Measurements from ENCODE around the gene IGFBPL1.
"Not testable (repeated sequence)": the region's sequence is repeated elsewhere in the genome, so short reads cannot be mapped to it uniquely, and the experiment has no call there.

IGFBPL1 gene

DNA sequence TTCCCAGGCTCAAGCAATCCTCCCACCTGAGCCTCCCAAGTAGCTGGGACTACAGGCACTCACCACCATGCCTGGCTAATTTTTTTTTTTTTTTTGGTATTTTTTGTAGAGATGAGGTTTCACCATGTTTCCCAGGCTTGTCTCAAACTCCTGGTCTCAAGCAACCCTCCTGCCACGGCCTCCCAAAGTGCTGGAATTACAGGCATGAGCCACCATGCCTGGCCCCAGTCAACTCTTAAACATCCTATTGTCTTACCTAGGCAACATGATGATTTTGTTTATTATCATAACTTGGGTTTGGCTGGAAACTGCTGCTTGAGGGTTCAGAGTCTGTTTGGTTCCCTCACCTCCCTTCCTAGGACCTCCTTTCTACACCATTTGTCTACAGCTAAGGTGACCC is 25.1 kb downstream of the IGFBPL1 start:
- DNase-seq (ENCODE audit: extremely low read depth in 1 of 2, low read depth in 1 of 2), result not testable (repeated sequence)

DNA sequence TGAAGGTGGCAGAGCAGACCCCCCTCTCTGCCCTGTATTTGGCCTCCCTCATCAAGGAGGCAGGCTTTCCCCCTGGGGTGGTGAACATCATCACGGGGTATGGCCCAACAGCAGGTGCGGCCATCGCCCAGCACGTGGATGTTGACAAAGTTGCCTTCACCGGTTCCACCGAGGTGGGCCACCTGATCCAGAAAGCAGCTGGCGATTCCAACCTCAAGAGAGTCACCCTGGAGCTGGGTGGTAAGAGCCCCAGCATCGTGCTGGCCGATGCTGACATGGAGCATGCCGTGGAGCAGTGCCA is 27.9 kb downstream of the IGFBPL1 start:
- DNase-seq (ENCODE audit: extremely low read depth in 1 of 2, low read depth in 1 of 2), result no peak

DNA sequence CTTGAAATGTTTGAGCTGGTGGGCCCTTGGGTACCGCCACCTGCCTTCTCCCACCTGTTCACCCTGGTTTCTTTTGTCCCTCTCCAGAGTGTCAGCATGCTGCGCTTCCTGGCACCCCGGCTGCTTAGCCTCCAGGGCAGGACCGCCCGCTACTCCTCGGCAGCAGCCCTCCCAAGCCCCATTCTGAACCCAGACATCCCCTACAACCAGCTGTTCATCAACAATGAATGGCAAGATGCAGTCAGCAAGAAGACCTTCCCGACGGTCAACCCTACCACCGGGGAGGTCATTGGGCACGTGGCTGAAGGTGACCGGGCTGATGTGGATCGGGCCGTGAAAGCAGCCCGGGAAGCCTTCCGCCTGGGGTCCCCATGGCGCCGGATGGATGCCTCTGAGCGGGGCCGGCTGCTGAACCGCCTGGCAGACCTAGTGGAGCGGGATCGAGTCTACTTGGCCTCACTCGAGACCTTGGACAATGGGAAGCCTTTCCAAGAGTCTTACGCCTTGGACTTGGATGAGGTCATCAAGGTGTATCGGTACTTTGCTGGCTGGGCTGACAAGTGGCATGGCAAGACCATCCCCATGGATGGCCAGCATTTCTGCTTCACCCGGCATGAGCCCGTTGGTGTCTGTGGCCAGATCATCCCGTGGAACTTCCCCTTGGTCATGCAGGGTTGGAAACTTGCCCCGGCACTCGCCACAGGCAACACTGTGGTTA is 28.4 kb downstream of the IGFBPL1 start:
- DNase-seq (ENCODE audit: extremely low read depth in 1 of 2, low read depth in 1 of 2), result no peak

DNA sequence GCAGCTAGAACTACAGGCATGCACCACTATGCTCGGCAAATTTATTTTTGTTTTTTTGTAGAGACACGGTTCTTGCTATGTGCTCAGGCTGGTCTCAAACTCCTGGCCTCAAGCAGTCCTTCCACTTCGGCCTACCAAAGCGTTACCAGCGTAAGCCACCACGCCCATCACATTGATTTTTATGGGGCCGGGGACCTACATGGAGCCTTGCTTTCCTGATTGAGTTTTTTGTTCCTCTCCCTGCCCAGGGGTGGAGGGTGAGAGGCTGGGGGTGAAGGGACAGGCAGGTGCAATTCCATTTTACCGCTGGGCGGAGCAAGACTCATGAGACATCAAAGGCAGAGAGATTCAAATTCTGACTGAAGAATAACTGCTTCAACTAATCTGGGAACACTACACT is 29.8 kb downstream of the IGFBPL1 start:
- DNase-seq (ENCODE audit: extremely low read depth in 1 of 2, low read depth in 1 of 2), result no peak

DNA sequence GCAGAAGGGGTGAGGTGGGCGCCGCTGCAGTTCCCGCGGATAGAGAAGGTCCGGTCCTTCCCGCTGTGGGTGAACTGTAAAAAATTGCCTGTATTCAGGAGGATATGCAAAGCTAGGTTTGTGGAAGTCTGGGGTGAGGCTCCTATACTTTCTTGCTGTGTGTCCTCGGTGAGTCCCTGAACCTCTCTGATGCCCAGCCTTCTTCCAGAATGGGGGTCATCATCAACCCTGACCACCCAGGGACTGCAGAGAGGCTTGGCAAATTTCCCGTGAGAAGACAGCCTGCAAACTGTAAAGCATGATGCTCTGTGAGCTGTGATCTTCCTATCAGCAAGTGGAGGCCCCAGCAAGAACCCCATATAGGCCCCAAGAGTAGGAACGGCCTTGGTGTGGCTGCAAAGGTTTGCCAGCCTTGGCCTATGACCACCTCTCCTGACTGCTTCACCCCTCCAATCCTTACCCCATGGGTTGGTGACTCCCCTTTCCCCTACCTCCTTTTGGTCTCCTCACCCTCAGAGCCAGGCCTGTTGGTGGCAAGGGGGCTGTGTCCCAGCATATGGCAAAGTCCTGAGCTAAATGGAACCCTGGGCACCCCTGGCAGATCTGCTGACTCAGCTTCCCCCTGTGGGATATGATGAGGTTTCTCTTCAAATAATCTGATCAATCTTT is 31.0 kb downstream of the IGFBPL1 start:
- no peak for DNase-seq (ENCODE audit: extremely low read depth in 1 of 2, low read depth in 1 of 2)

DNA sequence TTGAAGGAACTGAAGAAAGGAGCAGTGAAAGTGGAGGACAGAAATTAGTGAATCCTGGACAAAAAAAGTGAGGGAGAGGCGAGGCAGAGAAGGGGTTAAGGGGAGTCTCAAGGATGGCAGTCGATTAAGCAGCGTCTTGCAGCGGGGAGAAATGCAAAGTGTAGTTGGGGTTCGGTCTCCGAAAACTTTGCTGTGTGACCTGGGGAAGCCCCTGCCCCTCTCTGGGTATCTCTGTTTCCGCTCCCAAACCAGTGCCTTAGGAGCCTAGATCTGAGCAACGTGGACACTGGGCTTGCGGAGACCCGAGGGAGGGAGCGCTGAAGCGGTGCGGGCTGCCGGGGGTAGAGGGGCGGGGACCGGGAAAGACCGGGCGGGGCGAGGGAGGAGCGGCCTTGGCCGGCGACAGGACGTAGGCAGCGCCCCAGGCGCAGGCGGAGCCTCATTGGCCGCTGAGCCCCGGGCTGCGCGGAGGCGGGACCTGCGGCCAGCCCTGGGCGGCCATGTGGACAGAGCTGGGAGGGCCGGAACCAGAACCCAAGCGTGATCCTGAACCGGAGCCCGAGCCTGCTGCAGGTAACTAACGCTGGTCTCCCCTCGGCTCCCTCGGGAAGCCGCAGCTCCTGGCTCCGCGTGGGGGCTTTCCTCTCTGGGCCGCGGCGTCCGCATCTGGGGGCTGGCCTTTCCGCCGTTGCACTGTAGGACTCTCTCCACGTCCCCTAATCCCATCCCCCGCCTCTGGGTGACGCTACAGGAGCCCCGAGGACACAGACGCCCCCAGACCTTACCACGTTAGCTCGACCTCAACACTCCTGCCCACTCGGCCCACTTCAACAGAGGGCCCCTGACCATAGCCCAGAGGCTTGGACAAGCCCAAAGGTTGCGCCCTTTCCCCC is 31.8 kb downstream of the IGFBPL1 start, which contains the start of gene ALDH1B1:
Gene ALDH1B1, plus strand, starts transcription at position 468 of the 893 bp plus-strand sequence. CDS start 3,047 bp downstream, outside the sequence.
- DNase-seq (ENCODE audit: extremely low read depth in 1 of 2, low read depth in 1 of 2), result peak; percentile 1 to 40

DNA sequence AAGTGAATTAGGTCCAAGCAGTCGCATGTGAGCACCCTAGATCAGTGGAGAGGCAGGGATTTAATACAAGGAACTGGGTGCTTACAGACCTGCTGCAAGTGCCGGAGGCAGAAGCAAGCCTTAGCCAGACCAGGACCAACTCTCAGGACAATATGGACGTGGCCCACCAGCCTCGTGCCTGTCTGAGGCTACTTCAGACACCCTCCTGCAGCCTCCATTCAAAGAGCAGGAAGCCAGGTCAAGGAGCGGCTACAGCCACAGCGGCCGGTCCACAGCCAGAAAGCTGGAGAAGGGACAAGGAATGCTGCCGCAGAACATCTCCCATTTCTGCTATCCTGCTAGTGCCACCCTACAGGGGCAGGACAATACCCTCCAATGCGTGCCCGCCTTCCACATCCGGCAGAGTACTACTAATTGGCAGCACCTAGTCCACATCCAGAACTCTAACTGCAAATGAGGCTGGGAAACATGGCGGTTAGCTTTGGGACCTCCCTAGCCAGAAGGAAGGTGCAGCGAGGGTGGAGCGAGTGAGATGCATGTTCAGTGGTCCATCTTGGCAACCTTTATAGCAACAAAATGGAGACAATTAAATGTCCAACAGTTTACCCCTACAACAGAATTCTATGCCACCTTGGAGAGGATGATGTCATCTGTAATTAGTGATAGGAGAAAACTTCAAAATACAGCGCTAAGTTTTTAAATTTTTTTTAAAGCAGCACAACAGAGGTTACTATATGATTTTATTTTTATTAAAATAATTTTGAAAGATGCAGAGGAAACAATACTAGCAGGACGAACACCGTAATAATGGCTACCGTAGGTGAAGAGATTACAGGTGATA is 32.8 kb downstream of the IGFBPL1 start:
- DNase-seq (ENCODE audit: extremely low read depth in 1 of 2, low read depth in 1 of 2), result no peak

DNA sequence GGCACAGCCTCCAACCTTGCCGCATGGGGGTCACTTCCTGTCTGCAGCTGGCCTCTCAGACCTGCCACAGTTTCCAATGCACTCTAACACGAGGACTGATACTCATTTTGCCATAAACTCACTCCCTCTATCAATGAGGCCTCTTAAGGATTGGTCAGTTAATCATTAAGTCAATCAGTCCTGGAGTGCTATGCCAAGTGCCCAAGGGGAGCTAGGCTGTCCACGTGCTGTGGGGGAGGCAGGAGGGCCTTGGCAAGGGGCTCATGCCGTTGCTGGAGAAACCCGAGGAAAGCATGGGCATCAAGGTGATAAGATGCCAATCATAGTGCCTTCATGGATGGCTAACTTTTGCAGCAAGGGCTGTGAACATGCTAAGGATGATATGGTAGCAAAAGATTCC is 33.4 kb downstream of the IGFBPL1 start:
- DNase-seq (ENCODE audit: extremely low read depth in 1 of 2, low read depth in 1 of 2), result no peak

DNA sequence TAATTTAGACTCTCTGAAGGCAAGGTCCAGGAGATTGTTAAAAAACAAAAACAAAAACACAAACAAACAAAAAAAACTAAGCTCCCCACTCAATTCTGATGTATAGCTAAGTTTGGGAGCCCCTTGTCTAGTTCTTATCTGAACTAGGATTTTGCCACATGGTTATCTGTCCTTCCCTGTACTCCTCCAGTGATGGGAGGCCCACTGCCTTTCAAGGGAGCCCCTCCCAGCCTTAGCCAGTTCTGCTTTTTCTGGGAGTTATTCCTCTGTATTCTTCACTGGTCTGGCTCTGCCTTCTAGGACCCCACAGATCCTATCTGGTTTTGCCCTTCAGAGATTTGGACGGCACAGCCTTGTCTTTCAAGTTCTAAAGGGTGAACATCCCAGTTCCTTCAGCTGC is 33.8 kb downstream of the IGFBPL1 start:
- DNase-seq (ENCODE audit: extremely low read depth in 1 of 2, low read depth in 1 of 2), result no peak

DNA sequence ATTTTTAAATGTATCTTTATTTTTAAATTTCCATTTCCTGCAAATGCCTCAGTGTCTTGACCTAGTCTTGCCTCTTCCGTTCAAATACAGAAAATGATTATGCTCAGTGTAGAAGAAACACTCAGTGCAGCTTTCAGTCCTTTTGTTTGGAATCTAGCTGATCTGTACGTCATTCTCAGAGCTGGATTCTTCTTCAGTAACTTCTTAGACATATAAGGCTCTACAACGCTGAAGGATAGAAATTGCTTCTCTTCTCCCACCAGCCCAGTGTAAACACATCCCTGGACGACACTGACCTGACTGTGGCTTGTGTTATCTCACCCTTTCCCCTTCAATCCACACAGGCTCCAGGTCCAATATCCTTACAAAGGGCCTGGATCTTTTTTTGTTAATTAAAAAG is 34.9 kb downstream of the IGFBPL1 start:
- no peak for DNase-seq (ENCODE audit: extremely low read depth in 1 of 2, low read depth in 1 of 2)

DNA sequence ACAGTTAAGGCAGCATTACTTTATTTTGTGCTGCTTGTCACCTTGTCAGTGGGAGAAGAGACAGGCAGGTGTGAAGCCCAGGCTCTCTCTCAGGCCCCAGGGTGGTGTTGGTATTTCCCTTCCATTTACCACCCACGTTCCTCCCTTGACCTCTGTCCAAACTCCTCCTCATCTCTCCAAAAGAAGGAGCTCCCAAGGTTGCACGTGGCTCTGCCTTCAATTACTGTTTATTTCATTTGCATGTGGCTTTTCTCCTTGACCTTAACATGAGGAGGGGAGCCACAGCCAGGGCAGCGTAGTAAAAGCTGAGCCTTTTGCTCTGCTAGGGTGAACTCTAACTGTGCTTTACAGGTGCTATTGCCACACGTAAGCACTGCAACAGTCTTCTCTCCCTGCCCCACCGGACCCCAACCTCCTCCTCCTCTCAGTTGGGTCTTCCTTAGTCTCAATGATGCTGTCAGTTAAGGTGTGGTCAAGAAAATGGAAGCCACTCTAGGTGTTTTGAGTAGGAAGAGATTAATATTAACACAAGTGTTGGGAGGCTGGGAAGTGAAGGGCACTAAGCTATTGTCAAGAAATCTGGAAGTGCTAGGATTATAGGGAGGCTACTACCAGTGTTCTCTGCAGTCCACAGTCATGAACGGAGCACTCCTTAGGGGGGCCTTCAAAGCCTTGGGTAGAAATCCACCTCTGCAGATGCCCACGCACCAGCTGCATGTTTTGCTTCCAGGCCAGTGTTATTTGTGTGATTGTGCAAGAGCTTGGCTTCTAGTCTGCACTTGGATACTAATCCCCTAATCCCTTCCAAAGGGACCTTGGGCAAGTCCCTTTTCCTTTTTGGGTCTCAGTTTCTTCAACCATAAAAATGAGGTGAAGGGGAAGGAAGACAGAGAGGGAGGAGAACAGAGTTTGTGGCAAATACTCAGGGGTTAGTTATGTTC is 35.7 kb downstream of the IGFBPL1 start:
- no peak for DNase-seq (ENCODE audit: extremely low read depth in 1 of 2, low read depth in 1 of 2)

DNA sequence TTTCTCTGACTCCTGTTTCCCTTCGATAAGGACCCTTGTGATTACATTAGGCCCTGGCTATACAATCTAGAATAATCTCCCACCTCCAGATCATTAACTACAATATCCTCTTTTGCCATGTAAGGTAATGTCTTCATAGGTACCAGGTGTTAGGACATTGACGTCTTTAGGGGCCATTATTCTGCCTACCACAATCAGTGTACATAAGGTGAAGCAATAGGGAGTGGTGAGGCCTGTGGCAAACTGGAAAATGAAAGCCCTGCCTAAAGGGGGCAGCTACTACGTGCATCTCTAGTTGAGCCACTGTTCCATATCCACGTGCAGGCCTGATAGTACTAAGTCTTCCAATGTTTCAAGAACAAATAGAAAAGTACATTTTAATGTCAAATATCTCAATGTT is 36.5 kb downstream of the IGFBPL1 start:
- DNase-seq (ENCODE audit: extremely low read depth in 1 of 2, low read depth in 1 of 2), result no peak

DNA sequence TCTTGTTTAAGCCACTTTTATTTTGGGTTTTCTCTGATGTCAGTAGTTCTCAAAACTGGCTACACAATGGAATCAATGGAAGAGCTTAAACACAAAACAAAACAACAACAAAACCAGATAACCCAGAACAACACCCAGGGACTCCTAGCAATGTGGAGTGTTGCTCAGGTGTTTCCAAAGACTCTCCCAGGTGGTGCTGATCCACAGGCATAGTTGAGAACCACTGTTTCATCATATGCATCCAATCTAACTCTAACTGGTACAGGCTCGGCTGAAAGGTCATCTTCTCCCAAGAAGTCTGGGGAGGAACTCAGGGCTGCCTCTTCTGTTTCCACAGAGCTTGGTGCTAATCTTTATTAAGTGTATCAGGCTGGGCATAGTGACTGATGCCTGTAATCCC is 37.2 kb downstream of the IGFBPL1 start:
- no peak for DNase-seq (ENCODE audit: extremely low read depth in 1 of 2, low read depth in 1 of 2)

DNA sequence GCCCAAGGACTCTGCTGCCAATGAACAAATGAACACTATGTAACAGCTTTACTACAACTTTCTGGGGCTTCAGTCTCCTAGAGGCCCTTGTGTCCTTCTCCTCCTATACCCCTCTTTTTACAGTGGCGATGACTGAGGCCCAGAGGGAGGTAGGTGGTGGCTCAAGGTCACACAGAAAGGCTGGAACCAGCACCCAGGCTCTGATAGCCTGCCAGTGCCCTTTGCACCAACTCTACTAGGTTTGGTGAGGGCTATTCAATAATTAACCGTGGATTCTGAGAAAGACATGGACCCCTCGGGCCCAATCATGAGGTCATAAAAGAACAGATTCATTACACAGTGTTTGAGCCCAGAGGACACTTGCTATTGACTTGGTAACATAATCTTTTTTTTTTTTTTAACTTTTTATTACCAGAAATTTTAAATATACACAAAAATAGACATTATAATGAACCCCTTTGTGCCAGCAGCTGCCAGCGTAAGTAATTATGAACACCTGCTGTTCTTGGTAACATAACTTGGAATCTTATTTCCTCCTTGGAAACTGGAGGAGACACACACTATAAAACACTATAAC is 37.8 kb downstream of the IGFBPL1 start:
- no peak for DNase-seq (ENCODE audit: extremely low read depth in 1 of 2, low read depth in 1 of 2)

DNA sequence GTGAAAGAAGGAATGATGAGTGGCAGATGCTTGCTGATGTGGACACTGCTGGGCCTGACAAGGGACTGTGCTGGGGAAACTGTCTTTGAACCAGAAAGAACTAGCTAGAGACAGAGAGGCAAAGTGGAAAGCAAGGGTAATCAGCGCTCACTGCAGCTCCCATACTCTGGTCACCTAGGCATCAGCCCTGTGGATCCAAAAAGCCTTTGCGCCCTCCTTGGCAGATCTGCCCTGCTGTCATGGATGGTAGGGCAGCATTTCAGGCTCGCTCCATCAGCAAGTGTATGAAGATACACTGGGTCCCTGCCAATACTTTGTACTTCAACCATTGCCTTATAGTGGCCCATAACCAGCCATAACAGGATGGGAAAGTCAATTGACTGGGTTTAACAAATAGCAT is 38.4 kb downstream of the IGFBPL1 start:
- no peak for DNase-seq (ENCODE audit: extremely low read depth in 1 of 2, low read depth in 1 of 2)

DNA sequence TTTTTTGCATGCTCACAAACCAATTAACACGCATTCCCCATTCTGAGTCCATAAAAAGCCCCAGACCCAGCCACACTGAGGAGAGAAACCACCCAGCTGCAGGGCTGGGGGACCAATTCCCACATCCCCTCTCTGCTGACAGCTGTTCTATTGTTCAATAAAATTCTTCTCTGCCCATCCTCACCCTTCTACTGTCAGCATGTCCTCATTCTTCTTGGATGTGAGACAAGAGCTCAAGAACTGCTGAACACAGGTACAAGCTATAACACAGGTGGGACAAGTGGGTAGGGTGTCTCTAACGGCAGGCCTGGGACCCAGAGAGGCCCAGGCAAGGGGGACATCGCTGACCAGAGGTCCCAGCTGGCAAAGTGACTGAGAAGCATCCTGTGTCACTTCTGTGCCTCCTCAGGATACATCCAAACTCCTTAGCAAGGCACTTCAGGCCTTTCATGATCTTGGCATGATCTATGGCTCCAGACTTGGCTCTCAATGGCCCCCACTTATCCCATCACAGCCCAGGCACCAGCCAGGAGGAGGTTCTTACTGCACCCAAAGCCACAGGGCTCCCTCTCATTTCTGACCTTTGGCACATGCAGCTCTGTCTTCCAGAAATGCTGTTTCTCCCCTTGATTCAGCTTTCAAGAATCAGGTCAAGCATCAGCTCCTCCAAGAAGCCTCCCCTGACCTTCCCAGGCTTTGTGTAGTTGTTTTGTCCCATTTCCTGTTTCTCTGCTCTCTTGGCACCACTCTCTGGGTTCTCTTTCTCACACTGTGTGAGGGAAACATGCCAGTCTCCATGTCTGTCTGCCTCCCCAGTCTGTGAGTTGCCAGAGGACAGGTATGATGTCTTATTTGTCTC is 39.0 kb downstream of the IGFBPL1 start:
- no peak for DNase-seq (ENCODE audit: extremely low read depth in 1 of 2, low read depth in 1 of 2)

DNA sequence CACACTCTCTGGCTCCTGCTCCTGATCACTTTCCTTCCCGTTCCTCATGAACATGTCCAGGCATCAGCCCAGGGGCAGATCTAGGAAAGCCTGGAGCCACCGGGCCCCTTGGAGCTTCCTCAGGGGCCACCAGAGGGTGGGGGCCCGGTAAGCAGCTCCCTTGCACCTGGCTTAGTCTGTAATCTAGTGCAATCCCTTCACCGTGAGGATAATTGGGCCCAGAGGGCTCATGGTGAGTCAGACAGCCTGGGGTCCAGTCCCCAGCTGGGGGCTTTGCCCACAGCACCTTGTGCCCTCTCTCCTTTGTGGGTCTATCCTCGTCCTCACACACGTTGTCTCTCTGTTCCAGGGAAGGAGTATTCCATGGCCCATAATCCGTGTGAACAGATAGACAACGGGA is 42.1 kb downstream of the IGFBPL1 start:
- no peak for DNase-seq (ENCODE audit: extremely low read depth in 1 of 2, low read depth in 1 of 2)

DNA sequence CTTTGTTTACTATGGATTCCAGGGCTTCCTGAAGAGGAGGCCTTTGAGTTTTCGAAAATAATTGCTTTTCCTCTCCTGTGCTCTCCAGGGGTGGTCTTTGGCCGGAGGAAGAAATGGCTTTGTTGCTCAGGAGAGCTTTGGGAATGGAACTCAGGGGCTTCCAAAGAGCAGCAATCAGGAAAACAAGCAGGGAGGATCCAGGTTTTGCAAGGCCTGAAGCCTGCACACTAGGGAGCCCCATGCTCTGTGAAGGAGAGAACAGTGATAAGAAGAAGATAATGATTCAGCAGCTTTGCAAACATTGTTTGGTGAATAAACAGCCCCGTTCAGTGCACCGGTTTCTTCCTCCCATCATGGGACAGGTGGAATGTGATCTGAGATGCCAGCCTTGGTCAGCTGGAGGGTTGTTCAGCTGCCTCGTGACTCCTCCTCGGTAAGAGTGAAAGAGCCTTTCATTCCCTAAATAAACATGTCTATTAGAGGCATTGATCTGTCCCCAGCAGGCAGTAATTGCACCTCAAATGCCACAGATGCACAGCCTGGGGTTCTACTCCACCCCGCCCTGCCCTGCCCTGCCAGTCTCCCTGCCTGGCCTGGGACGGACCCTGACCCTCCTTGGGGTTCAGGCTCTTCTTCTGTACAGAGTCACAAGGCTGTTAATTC is 43.3 kb downstream of the IGFBPL1 start:
- no peak for DNase-seq (ENCODE audit: extremely low read depth in 1 of 2, low read depth in 1 of 2)
